Duodenal mucosa (tissue), 2 donors: ENCODE measurements around the gene CENPX.
A peak's percentile ranks its signal among the peaks of the same experiment; 100 is the strongest.

Source experiments
- H3K27ac ChIP-seq: one replicate; pipeline ENCODE4 v1.7.0; 2013; ENCODE audit warnings: low read depth, low read length
- H3K27me3 ChIP-seq, 2 donors: one replicate each; pipeline ENCODE4 v1.7.0; 2013; ENCODE audit warnings: low read length in 2 of 2, control low read depth in 1 of 2; ENCODE audit not compliant: insufficient read depth in 2 of 2, control insufficient read depth in 1 of 2
- H3K36me3 ChIP-seq, 2 donors: one replicate each; pipeline ENCODE4 v1.7.0; 2013; ENCODE audit warnings: low read length in 2 of 2, control low read depth in 1 of 2; ENCODE audit not compliant: insufficient read depth in 2 of 2, control insufficient read depth in 1 of 2
- H3K4me1 ChIP-seq, 2 donors: one replicate each; pipeline ENCODE4 v1.7.0; 2013; ENCODE audit warnings: low read length in 2 of 2, control low read depth in 1 of 2; ENCODE audit not compliant: insufficient read depth in 2 of 2, control insufficient read depth in 1 of 2
- H3K4me3 ChIP-seq, 2 donors: one replicate each; pipeline ENCODE4 v1.7.0; 2013; ENCODE audit warnings: low read length in 2 of 2, low read depth in 1 of 2
- H3K9ac ChIP-seq, 2 donors: one replicate each; pipeline ENCODE4 v1.7.0; 2013; ENCODE audit warnings: low read length in 2 of 2, low read depth in 1 of 2
- H3K9me3 ChIP-seq, 2 donors: one replicate each; pipeline ENCODE4 v1.7.0; 2013; ENCODE audit warnings: low read length in 2 of 2, control low read depth in 1 of 2; ENCODE audit not compliant: control insufficient read depth in 1 of 2

CENPX gene

GRCh38 chr17:82005701-82006348 is 16.9 kb downstream of the CENPX start:
- Histone ChIP-seq H3K36me3 (peaks cover 0 to 5% of the 10 kb centered on the region in 2 donors), H3K4me1 (peaks cover 5 to 9% of the 10 kb centered on the region in 2 donors), H3K27ac (no peak overlapping the region), H3K9me3 (no peaks in the 10 kb centered on the region), H3K27me3 (no peaks in the 10 kb centered on the region), H3K9ac (no peak overlapping the region), H3K4me3 (no peak overlapping the region)

GRCh38 chr17:82004517-82005455 is 17.9 kb downstream of the CENPX start:
- H3K4me1 ChIP-seq, result peaks cover 14 to 19% of the 10 kb centered on the region in 2 donors

GRCh38 chr17:82003411-82004381 is 19.0 kb downstream of the CENPX start:
- Histone ChIP-seq H3K27ac (no peak overlapping the region), H3K9me3 (no peaks in the 10 kb centered on the region), H3K9ac (no peak overlapping the region), H3K4me3 (no peak overlapping the region), H3K27me3 (no peaks in the 10 kb centered on the region), H3K4me1 (peaks cover 14 to 22% of the 10 kb centered on the region in 2 donors), H3K36me3 (peaks cover 0 to 5% of the 10 kb centered on the region in 2 donors)

More at GRCh38 chr17:82004517-82005455, 17.9 kb downstream of the CENPX start:
- Histone ChIP-seq H3K36me3 (peaks cover 0 to 5% of the 10 kb centered on the region in 2 donors), H3K27ac (no peak overlapping the region), H3K27me3 (no peaks in the 10 kb centered on the region), H3K9ac (no peak overlapping the region), H3K9me3 (no peaks in the 10 kb centered on the region), H3K4me3 (no peak overlapping the region)

- H3K27ac ChIP-seq, result no peak overlapping the region
- no peaks in the 10 kb centered on the region for H3K27me3 ChIP-seq
Measured at GRCh38 chr17:82001571-82002056, 21.1 kb downstream of the CENPX start.

DNA sequence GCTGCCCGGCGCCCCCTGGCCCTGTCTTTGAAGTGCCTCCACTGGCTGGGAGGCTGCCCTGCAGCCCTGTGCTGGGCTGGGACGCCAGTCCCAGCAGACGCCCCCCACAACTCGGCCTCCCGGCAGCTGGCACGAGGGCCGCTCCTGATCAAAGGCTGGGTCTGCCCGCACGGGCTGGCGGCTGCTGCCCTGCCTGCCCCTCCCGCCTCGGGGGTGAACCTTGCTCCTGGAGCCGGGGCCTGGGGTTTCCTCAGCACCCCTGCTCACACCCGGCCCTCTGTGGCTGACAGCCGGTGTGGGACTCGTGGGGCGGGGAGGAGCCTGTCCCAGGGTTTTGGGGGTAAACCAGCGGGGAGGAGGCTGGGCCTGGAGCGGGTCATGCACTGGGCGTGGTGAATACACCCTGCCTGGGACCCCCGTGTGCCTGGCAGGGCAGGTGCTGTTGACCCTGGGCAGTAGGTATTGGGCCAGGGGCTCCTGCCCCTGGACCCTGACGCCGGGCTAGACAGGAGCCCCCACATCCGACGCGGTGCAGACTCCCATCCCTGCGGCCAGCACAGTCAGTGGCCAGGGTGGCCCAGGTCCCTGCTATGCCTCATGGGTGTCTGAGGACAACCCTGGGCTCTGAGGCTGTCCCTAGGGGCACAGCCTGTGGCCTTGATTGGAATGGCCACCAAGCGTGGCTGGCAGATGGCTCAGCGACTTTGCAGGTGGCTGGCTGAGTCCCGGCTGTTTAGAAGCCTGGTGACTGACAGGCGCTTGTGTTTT is 21.7 kb downstream of the CENPX start:
- H3K27ac ChIP-seq, result no peak overlapping the region
- no peak overlapping the region for H3K9ac ChIP-seq
- H3K4me3 ChIP-seq, result peak overlapping the region; percentile 32 to 43

More at GRCh38 chr17:82001571-82002056, 21.1 kb downstream of the CENPX start:
- Histone ChIP-seq H3K4me1 (peaks cover 14 to 22% of the 10 kb centered on the region in 2 donors), H3K9ac (no peak overlapping the region), H3K9me3 (no peaks in the 10 kb centered on the region), H3K4me3 (no peak overlapping the region), H3K36me3 (peaks cover 0 to 12% of the 10 kb centered on the region in 2 donors)

DNA sequence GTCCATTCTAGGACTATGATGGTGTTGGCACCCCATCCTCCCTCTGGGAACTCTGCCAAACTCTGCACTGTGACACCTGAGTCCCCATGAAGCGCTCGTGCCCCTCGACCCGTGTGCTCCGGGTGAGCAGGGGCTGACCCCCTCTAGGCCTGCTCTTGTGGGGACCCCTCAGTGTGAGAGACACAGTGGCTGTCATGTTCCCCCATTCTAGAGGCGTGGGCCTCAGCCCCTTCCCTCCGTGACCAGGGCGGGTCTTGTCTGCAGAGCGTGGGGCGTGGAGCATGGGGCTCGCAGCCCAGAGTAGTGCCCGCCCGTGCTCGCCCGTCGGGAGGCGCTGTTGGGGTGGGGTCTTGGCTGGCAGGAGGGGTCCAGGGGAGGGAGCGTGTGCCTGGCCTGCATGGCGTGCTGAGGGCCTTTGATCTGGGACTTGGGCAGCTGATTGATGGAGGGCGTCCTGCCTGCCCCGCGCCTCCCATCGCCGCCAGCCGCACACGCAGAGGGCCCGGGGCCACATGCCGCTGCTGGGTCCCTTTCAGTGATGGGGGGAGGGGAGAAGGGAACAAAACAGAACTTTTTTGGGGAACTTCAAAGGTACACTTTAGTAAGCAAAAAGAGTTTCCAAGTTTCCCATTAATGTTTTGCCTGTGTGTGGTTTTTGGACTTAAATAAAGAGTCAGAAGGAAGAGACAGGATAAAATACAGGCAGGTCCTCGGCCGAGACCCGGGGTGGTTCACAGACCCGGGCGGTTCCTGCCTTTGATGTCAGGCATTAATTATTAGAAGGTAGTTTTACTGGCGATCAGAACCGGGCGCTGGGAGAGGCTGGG is 22.5 kb downstream of the CENPX start:
- Histone ChIP-seq H3K4me3 (peak overlapping the region; percentile 13 to 32), H3K4me1 (peaks cover 14 to 19% of the 10 kb centered on the region in 2 donors), H3K27ac (no peak overlapping the region), H3K9me3 (no peaks in the 10 kb centered on the region), H3K27me3 (no peaks in the 10 kb centered on the region), H3K36me3 (peaks cover 0 to 14% of the 10 kb centered on the region in 2 donors), H3K9ac (no peak overlapping the region)

More for the DNA sequence above, 21.7 kb downstream of the CENPX start:
- H3K36me3 ChIP-seq, result peaks cover 0 to 12% of the 10 kb centered on the region in 2 donors
- H3K9me3 ChIP-seq, result no peaks in the 10 kb centered on the region
- peaks cover 14 to 19% of the 10 kb centered on the region in 2 donors for H3K4me1 ChIP-seq
- H3K27me3 ChIP-seq, result no peaks in the 10 kb centered on the region

- H3K9ac ChIP-seq, result no peak overlapping the region
- H3K9me3 ChIP-seq, result no peaks in the 10 kb centered on the region
- peaks cover 14 to 19% of the 10 kb centered on the region in 2 donors for H3K4me1 ChIP-seq
- peaks cover 0 to 14% of the 10 kb centered on the region in 2 donors for H3K36me3 ChIP-seq
- no peak overlapping the region for H3K4me3 ChIP-seq
- H3K27ac ChIP-seq, result no peak overlapping the region
- H3K27me3 ChIP-seq, result no peaks in the 10 kb centered on the region
Measured at GRCh38 chr17:81999587-81999975, 23.1 kb downstream of the CENPX start.

DNA sequence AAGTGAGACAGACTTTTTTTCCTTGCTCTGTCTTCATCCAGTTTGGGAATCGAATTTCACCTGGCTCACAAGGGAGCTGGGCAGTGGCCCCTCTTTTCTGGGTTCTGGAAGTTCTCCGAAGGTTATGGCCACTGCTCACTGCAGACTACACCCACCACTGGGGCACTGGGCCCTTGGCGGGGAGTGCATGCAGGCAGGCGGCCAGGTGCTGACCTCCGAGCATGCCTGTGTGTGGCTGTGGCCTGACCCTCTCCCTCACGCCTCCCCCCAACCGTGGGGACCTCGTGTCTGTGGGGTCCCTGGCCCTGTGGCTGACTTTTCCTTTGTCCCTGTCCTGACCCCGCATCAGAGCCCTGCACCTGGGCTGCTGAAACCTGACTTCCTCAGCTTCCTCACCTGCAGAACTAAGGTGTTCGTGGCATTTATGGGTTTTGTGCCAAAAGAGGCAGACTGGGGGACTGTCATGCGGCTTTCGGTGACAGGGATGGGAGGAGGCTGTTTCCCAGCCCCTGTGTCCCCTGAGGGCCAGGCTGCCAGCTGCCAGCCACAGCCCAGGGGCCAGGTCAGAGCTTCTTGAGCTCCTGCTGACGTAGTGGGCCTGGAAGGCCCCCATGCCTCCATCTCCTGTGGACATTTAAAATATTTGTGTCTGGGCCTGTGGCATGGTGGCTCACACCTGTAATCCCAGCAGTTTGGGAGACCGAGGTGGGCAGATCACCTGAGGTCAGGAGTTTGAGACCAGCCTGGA is 23.8 kb downstream of the CENPX start:
- Histone ChIP-seq H3K9ac (no peak overlapping the region), H3K4me3 (no peak overlapping the region), H3K4me1 (peaks cover 14 to 19% of the 10 kb centered on the region in 2 donors), H3K27me3 (no peaks in the 10 kb centered on the region), H3K9me3 (no peaks in the 10 kb centered on the region), H3K27ac (no peak overlapping the region), H3K36me3 (peaks cover 3 to 17% of the 10 kb centered on the region in 2 donors)
